GM12891 (cell line): ENCODE measurements around the gene ASCL2.

ENCODE experiments used
- POLR2A ChIP-seq: IDR thresholded peaks from 2 replicates; pipeline ENCODE4 v1.6.1; 2011; ENCODE audit warnings: low read depth, low read length, control low read depth
- POLR2AphosphoS5 ChIP-seq: IDR thresholded peaks from 2 replicates; pipeline ENCODE4 v1.6.1; 2011; ENCODE audit warnings: low read depth, low read length, control low read depth
- SPI1 ChIP-seq: IDR thresholded peaks from 2 replicates; pipeline ENCODE4 v1.6.1; 2011; ENCODE audit warnings: low read depth, low read length, control low read depth
- TAF1 ChIP-seq: IDR thresholded peaks from 2 replicates; pipeline ENCODE4 v1.6.1; 2011; ENCODE audit warnings: low read depth, low read length, control low read depth

- TF ChIP-seq TAF1 (no peak), SPI1 (no peak), POLR2A (no peak), POLR2AphosphoS5 (no peak)
These were observed 18.4 kb downstream of the ASCL2 start for GRCh38 chr11:2252018-2252417.
